H7 (cell line): ENCODE data around the gene MAGEA6. TPM values are rescaled to one million over a fixed set of nuclear protein-coding genes. Genes with fewer than 3 reads are reported as not detected.
"Not testable (repeated sequence)": the region's sequence is repeated elsewhere in the genome, so short reads cannot be mapped to it uniquely, and the experiment has no call there.

Experiments
- DNase-seq: peaks from one replicate; pipeline ENCODE4 v3.0.0; 2012
- H3K27me3 ChIP-seq: 2 replicates; pipeline ENCODE4 v1.6.0; 2011; ENCODE audit warnings: mild to moderate bottlenecking, low read length; ENCODE audit not compliant: control insufficient read depth, insufficient read depth
- H3K36me3 ChIP-seq: replicated peaks from 2 replicates; pipeline ENCODE4 v1.5.1; 2011; ENCODE audit warnings: low read length; ENCODE audit not compliant: control insufficient read depth, insufficient read depth
- H3K4me3 ChIP-seq: 2 replicates; pipeline ENCODE4 v1.5.1; 2011; ENCODE audit warnings: low read depth, mild to moderate bottlenecking, control low read depth, low read length, moderate library complexity; ENCODE audit not compliant: insufficient read depth
- total RNA-seq: library from RNA; depleted of rRNA; stranded (reverse); fragments of >200 nt; shearing (Covaris generic); gene quantifications from 2 replicates; pipeline ENCODE4 v1.2.3, GENCODE V29; 2014; rRNA removed

The MAGEA6 gene
- total RNA-seq, 1 experiment from 2014 or later: not detected

DNA sequence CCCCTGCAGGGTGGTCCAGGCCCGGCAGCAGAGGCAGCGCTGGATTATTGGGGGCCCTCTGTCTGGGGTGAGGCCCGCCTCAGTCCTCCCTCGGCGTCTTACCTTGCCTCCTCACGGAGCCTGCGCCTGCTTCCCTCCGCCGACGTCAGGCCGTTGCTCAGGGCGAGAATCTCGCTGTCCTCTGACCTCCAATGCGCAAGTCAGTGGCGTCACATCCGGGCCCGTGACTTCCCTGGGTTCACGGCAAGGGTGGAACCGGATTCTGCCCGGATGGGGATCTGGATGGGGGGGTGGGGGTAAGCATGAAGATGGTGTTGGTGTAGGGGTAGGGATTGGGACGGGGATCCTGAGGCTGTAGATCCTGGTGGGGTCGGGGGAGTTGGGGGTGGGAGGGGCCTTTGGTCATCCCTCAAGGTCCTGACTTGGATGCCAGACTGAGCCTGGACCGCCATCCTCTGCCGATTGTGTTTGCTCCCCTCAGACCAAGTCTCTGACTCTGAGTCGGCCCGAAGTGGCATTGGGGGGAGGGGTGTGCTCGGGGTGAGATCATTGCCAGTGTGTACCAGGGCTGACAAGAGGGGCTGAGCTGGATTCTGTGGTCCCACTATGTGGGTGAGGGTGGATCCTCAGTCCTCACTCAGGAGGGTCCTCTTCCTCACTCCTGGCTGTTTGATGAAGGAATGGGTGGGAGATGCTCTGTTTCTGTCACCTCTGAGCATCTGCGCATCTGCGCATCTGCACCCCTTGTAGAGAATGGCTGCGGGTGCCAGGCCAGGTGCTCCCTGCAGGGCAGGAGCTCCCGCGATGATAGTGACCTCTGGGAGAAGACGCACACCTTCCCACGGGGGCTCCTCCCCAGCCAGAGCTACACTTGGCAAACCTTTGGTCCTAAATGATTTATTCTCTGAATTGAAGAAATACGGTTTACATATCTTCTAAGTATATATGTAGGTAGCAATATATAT, 15.5 kb downstream of the MAGEA6 start, which contains the start of gene MAGEA2:
TSS of gene MAGEA2 (minus strand) at position 157 of the 965 bp plus-strand sequence. CDS start 2,479 bp downstream, outside the sequence.
- not testable (repeated sequence) for DNase-seq, H3K36me3 ChIP-seq, H3K4me3 ChIP-seq, H3K27me3 ChIP-seq

DNA sequence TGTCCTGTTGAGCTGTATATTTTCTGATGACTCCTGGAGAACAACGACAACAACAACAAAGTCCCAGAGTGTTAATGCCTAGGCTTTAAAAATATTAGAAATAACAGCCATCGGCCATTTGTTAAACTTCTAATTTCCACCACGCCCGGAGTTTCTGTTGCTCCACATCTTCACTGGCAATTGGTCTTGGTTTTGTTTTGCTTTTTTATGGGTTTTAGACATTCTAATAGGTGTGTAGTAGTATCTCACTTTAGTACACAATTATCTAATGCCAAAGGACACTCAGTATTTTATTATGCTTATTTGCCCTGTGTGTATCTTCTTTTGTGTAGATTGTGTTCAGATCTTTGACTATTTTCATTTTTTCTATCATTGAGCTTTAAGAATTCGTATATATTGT, 30.9 kb downstream of the MAGEA6 start:
- no peak for DNase-seq
- Histone ChIP-seq H3K36me3 (no peaks in the 10 kb centered on the region), H3K27me3 (no peaks in the 10 kb centered on the region), H3K4me3 (no peak overlapping the region)

DNA sequence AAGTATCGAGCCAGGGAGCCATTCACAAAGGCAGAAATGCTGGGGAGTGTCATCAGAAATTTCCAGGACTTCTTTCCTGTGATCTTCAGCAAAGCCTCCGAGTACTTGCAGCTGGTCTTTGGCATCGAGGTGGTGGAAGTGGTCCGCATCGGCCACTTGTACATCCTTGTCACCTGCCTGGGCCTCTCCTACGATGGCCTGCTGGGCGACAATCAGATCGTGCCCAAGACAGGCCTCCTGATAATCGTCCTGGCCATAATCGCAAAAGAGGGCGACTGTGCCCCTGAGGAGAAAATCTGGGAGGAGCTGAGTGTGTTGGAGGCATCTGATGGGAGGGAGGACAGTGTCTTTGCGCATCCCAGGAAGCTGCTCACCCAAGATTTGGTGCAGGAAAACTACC, 33.0 kb downstream of the MAGEA6 start:
- H3K36me3 ChIP-seq, H3K27me3 ChIP-seq, DNase-seq, H3K4me3 ChIP-seq: not testable (repeated sequence)

DNA sequence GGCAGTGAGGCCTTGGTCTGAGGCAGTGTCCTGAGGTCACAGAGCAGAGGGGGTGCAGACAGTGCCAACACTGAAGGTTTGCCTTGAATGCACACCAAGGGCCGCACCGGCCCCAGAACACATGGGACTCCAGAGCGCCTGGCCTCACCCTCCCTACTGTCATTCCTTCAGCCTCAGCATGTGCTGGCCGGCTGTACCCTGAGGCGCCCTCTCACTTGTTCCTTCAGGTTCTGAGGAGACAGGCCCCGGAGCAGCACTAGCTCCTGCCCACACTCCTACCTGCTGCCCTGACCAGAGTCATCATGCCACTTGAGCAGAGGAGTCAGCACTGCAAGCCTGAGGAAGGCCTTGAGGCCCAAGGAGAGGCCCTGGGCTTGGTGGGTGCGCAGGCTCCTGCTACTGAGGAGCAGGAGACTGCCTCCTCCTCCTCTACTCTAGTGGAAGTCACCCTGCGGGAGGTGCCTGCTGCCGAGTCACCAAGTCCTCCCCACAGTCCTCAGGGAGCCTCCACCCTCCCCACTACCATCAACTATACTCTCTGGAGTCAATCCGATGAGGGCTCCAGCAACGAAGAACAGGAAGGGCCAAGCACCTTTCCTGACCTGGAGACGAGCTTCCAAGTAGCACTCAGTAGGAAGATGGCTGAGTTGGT, 33.5 kb downstream of the MAGEA6 start:
- Histone ChIP-seq H3K27me3 (no peaks in the 10 kb centered on the region), H3K4me3 (no peak overlapping the region)
- DNase-seq: no peak

DNA sequence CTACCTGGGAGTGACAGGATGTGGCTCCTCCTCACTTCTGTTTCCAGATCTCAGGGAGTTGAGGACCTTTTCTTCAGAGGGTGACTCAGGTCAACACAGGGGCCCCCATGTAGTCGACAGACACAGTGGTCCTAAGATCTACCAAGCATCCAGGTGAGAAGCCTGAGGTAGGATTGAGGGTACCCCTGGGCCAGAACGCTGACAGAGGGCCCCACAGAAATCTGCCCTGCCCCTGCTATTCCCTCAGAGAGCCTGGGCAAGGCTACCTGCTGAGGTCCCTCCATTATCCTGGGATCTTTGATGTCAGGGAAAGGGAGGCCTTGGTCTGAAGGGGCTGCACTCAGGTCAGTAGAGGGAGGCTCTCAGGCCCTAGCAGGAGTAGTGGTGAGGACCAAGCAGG, 34.4 kb downstream of the MAGEA6 start:
- Histone ChIP-seq H3K36me3 (no peaks in the 10 kb centered on the region), H3K4me3 (no peak overlapping the region), H3K27me3 (no peaks in the 10 kb centered on the region)
- no peak for DNase-seq

More for the DNA sequence above, 33.5 kb downstream of the MAGEA6 start:
- H3K36me3 ChIP-seq: no peaks in the 10 kb centered on the region

DNA sequence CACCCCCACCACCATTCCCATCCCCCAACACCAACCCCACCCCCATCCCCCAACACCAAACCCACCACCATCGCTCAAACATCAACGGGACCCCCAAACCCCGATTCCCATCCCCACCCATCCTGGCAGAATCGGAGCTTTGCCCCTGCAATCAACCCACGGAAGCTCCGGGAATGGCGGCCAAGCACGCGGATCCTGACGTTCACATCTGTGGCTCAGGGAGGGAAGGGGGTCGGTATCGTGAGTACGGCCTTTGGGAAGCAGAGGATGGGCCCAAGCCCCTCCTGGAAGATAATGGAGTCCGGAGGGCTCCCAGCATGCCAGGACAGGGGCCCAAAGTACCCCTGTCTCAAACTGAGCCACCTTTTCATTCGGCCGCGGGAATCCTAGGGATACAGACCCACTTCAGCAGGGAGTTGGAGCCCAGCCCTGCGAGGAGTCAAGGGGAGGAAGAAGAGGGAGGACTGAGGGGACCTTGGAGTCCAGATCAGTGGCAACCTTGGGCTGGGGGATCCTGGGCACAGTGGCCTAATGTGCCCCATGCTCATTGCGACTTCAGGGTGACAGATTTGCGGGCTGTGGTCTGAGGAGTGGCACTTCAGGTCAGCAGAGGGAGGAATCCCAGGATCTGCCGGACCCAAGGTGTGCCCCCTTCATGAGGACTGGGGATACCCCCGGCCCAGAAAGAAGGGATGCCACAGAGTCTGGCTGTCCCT, 35.2 kb downstream of the MAGEA6 start:
- DNase-seq, H3K4me3 ChIP-seq, H3K36me3 ChIP-seq, H3K27me3 ChIP-seq: not testable (repeated sequence)

DNA sequence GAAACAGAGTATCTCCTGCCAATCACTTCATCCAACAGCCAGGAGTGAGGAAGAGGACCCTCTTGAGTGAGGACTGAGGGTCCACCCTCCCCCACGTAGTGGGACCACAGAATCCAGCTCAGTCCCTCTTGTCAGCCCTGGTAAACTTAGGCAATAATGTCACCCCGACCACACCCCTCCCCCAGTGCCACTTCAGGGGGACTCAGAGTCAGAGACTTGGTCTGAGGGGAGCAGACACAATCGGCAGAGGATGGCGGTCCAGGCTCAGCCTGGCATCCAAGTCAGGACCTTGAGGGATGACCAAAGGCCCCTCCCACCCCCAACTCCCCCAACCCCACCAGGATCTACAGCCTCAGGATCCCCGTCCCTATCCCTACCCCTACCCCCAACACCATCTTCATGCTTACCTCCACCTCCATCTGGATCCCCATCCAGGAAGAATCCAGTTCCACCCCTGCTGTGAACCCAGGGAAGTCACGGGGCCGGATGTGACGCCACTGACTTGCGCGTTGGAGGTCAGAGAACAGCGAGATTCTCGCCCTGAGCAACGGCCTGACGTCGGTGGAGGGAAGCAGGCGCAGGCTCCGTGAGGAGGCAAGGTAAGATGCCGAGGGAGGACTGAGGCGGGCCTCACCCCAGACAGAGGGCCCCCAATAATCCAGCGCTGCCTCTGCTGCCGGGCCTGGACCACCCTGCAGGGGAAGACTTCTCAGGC, 36.1 kb downstream of the MAGEA6 start, which contains the start of the genes CSAG1 and MAGEA12:
TSS of gene CSAG1 (minus strand) at position 461 of the 715 bp plus-strand sequence. CDS start 1,261 bp downstream, outside the sequence.
TSS of gene MAGEA12 (plus strand) at position 497 of the 715 bp plus-strand sequence. CDS start 2,405 bp downstream, outside the sequence.
- no peak for DNase-seq

DNA sequence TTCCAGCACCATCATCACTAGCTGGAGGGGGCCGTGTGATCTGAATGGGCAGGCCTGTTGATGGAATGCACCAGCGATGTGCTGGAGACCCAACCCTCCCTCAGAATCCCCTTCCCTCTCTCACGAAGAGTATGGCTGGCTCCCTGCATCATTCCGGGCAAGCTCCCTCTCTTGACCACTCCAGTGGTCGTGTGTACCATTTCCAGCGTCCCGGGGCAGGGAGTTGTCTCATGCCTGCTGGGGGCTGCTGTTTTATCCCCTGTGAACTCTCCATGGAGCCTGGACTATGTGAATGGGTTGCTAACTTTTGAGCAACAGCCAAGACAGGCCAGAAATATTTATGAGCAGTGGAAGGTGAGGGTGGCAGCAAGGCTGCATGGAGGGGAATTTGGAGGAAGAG, 44.1 kb downstream of the MAGEA6 start:
- Histone ChIP-seq H3K36me3 (no peaks in the 10 kb centered on the region), H3K27me3 (no peaks in the 10 kb centered on the region), H3K4me3 (no peak overlapping the region)
- DNase-seq: no peak

More for the DNA sequence above, 36.1 kb downstream of the MAGEA6 start, which contains the start of the genes CSAG1 and MAGEA12:
- Histone ChIP-seq H3K36me3 (no peaks in the 10 kb centered on the region), H3K27me3 (no peaks in the 10 kb centered on the region), H3K4me3 (no peak within 1 kb of the TSS)

Other genes starting within 250 kb of the MAGEA6 start
- 3.5 and 3.8 TPM in 2 replicates for gene GABRQ, start 131.8 kb downstream of the MAGEA6 start, total RNA-seq
- gene MAGEA3, start 70.9 kb downstream of the MAGEA6 start, total RNA-seq: 0.07 TPM in 1 of 2 replicates, not detected in the other
- 0.28 TPM in 1 of 2 replicates, not detected in the other for gene CSAG2, start 60.4 kb downstream of the MAGEA6 start, total RNA-seq
- gene MAGEA2B, start 55.1 kb downstream of the MAGEA6 start, total RNA-seq: 3.1 TPM in 1 of 2 replicates, not detected in the other
- not detected in 2 replicates for gene CSAG1, start 36.0 kb downstream of the MAGEA6 start, total RNA-seq
- gene MAGEA12, start 35.9 kb downstream of the MAGEA6 start, total RNA-seq: not detected in 2 replicates
- gene MAGEA2, start 15.8 kb downstream of the MAGEA6 start, total RNA-seq: 1.2 and 3.5 TPM in 2 replicates
- 0.52 TPM in 1 of 2 replicates, not detected in the other for gene CSAG3, start 10.5 kb downstream of the MAGEA6 start, total RNA-seq
- 22.3 and 26.2 TPM in 2 replicates for gene CETN2, start 61.1 kb upstream of the MAGEA6 start, total RNA-seq
- gene NSDHL, start 61.4 kb upstream of the MAGEA6 start, total RNA-seq: 17.2 and 18.0 TPM in 2 replicates
- gene ZNF185, start 128.4 kb upstream of the MAGEA6 start, total RNA-seq: 7.0 and 7.8 TPM in 2 replicates
- gene PNMA5, start 224.4 kb upstream of the MAGEA6 start, total RNA-seq: 0.22 TPM in 1 of 2 replicates, not detected in the other